ENCODE results near the gene ZNFX1.

The ZNFX1 gene

GRCh38 chr20:49279677-49280462 is 2.0 kb upstream of the ZNFX1 start:
- Mint-ChIP-seq H3K27ac (peak overlapping the region; percentile 93), H3K36me3 (ENCODE audit: low read depth) (peaks cover 91% of the 10 kb centered on the region), H3K9me3 (peaks cover 50% of the 10 kb centered on the region), H3K4me1 (ENCODE audit: low read depth) (peaks cover 64% of the 10 kb centered on the region), H3K27me3 (no peaks in the 10 kb centered on the region), H3K4me3 (peak overlapping the region; percentile 96)
- intact Hi-C loops (cut with micrococcal nuclease) = loop anchor here (5.0 kb wide), 2 partner anchors 42 to 48 kb away; no protein-coding TSS in a partner anchor

- Mint-ChIP-seq H3K36me3 (ENCODE audit: low read depth) (peaks cover 90% of the 10 kb centered on the region), H3K9me3 (peaks cover 43% of the 10 kb centered on the region), H3K4me1 (ENCODE audit: low read depth) (peaks cover 60% of the 10 kb centered on the region), H3K27me3 (no peaks in the 10 kb centered on the region), H3K27ac (peak overlapping the region; percentile 93), H3K4me3 (peak overlapping the region; percentile 96)
- intact Hi-C loops (cut with micrococcal nuclease) = loop anchor here (5.0 kb wide), 2 partner anchors 43 to 47 kb away; no protein-coding TSS in a partner anchor
Measured at GRCh38 chr20:49278818-49279676, 1.2 kb upstream of the ZNFX1 start.

GRCh38 chr20:49277786-49278035 is 146 bp downstream of the ZNFX1 start:
- Mint-ChIP-seq H3K27me3 (no peaks in the 10 kb centered on the region), H3K27ac (peak overlapping the region; percentile 93), H3K4me1 (ENCODE audit: low read depth) (peaks cover 46% of the 10 kb centered on the region), H3K9me3 (peaks cover 30% of the 10 kb centered on the region), H3K36me3 (ENCODE audit: low read depth) (peaks cover 90% of the 10 kb centered on the region), H3K4me3 (peak overlapping the region; percentile 96)
- intact Hi-C loops (cut with micrococcal nuclease) = loop anchor here (5.0 kb wide), 2 partner anchors 45 kb away; no protein-coding TSS in a partner anchor

GRCh38 chr20:49276961-49277785 is 684 bp downstream of the ZNFX1 start:
- peak overlapping the region; percentile 96 for H3K4me3 Mint-ChIP-seq
- H3K36me3 Mint-ChIP-seq (ENCODE audit: low read depth) = peaks cover 90% of the 10 kb centered on the region
- peak overlapping the region; percentile 93 for H3K27ac Mint-ChIP-seq
- peaks cover 25% of the 10 kb centered on the region for H3K9me3 Mint-ChIP-seq
- peaks cover 41% of the 10 kb centered on the region for H3K4me1 Mint-ChIP-seq (ENCODE audit: low read depth)
- no peaks in the 10 kb centered on the region for H3K27me3 Mint-ChIP-seq
- intact Hi-C loops (cut with micrococcal nuclease) = loop anchor here (5.0 kb wide), 2 partner anchors 45 kb away; no protein-coding TSS in a partner anchor

- Mint-ChIP-seq H3K4me1 (ENCODE audit: low read depth) (peaks cover 38% of the 10 kb centered on the region), H3K27ac (peak overlapping the region; percentile 93), H3K27me3 (no peaks in the 10 kb centered on the region), H3K4me3 (peak overlapping the region; percentile 96), H3K9me3 (peaks cover 16% of the 10 kb centered on the region), H3K36me3 (ENCODE audit: low read depth) (peaks cover 90% of the 10 kb centered on the region)
- intact Hi-C loops (cut with micrococcal nuclease) = loop anchor here (5.0 kb wide), 2 partner anchors 44 to 46 kb away; no protein-coding TSS in a partner anchor
Measured at GRCh38 chr20:49276161-49276960, 1.5 kb downstream of the ZNFX1 start.

GRCh38 chr20:49275636-49276035 is 2.2 kb downstream of the ZNFX1 start:
- no peak overlapping the region for H3K27ac Mint-ChIP-seq
- H3K4me1 Mint-ChIP-seq (ENCODE audit: low read depth) = peaks cover 41% of the 10 kb centered on the region
- H3K9me3 Mint-ChIP-seq = peaks cover 9% of the 10 kb centered on the region
- intact Hi-C loops (cut with micrococcal nuclease) = loop anchor here (5.0 kb wide), 2 partner anchors 43 to 47 kb away; no protein-coding TSS in a partner anchor
- no peaks in the 10 kb centered on the region for H3K27me3 Mint-ChIP-seq
- H3K36me3 Mint-ChIP-seq (ENCODE audit: low read depth) = peaks cover 90% of the 10 kb centered on the region
- no peak overlapping the region for H3K4me3 Mint-ChIP-seq

GRCh38 chr20:49275216-49275615 is 2.6 kb downstream of the ZNFX1 start:
- H3K27me3 Mint-ChIP-seq = no peaks in the 10 kb centered on the region
- H3K4me3 Mint-ChIP-seq = no peak overlapping the region
- H3K4me1 Mint-ChIP-seq (ENCODE audit: low read depth) = peaks cover 44% of the 10 kb centered on the region
- no peak overlapping the region for H3K27ac Mint-ChIP-seq
- peaks cover 90% of the 10 kb centered on the region for H3K36me3 Mint-ChIP-seq (ENCODE audit: low read depth)
- intact Hi-C loops (cut with micrococcal nuclease) = loop anchor here (5.0 kb wide), 2 partner anchors 43 to 47 kb away; no protein-coding TSS in a partner anchor
- peaks cover 5% of the 10 kb centered on the region for H3K9me3 Mint-ChIP-seq

GRCh38 chr20:49273696-49274277 is 4.1 kb downstream of the ZNFX1 start:
- peaks cover 90% of the 10 kb centered on the region for H3K36me3 Mint-ChIP-seq (ENCODE audit: low read depth)
- peaks cover 53% of the 10 kb centered on the region for H3K4me1 Mint-ChIP-seq (ENCODE audit: low read depth)
- intact Hi-C loops (cut with micrococcal nuclease) = no loop called here
- H3K9me3 Mint-ChIP-seq = no peaks in the 10 kb centered on the region
- no peak overlapping the region for H3K27ac Mint-ChIP-seq
- H3K4me3 Mint-ChIP-seq = no peak overlapping the region
- no peaks in the 10 kb centered on the region for H3K27me3 Mint-ChIP-seq

GRCh38 chr20:49272654-49273053 is 5.2 kb downstream of the ZNFX1 start:
- Mint-ChIP-seq H3K27ac (no peak overlapping the region), H3K4me1 (ENCODE audit: low read depth) (peaks cover 65% of the 10 kb centered on the region), H3K4me3 (no peak overlapping the region), H3K27me3 (no peaks in the 10 kb centered on the region), H3K9me3 (no peaks in the 10 kb centered on the region), H3K36me3 (ENCODE audit: low read depth) (peaks cover 90% of the 10 kb centered on the region)
- intact Hi-C loops (cut with micrococcal nuclease) = no loop called here

GRCh38 chr20:49270736-49271135 is 7.1 kb downstream of the ZNFX1 start:
- Mint-ChIP-seq H3K36me3 (ENCODE audit: low read depth) (peaks cover 90% of the 10 kb centered on the region), H3K27me3 (no peaks in the 10 kb centered on the region), H3K4me3 (no peak overlapping the region), H3K9me3 (no peaks in the 10 kb centered on the region), H3K27ac (no peak overlapping the region), H3K4me1 (ENCODE audit: low read depth) (peaks cover 60% of the 10 kb centered on the region)
- intact Hi-C loops (cut with micrococcal nuclease) = no loop called here

- H3K27ac Mint-ChIP-seq = no peak overlapping the region
- intact Hi-C loops (cut with micrococcal nuclease) = no loop called here
- no peaks in the 10 kb centered on the region for H3K27me3 Mint-ChIP-seq
- no peak overlapping the region for H3K4me3 Mint-ChIP-seq
- H3K36me3 Mint-ChIP-seq (ENCODE audit: low read depth) = peaks cover 90% of the 10 kb centered on the region
- H3K9me3 Mint-ChIP-seq = no peaks in the 10 kb centered on the region
- peaks cover 57% of the 10 kb centered on the region for H3K4me1 Mint-ChIP-seq (ENCODE audit: low read depth)
Measured at GRCh38 chr20:49270177-49270576, 7.7 kb downstream of the ZNFX1 start.

GRCh38 chr20:49268600-49269365 is 9.1 kb downstream of the ZNFX1 start:
- peaks cover 56% of the 10 kb centered on the region for H3K4me1 Mint-ChIP-seq (ENCODE audit: low read depth)
- intact Hi-C loops (cut with micrococcal nuclease) = no loop called here
- no peaks in the 10 kb centered on the region for H3K27me3 Mint-ChIP-seq
- H3K4me3 Mint-ChIP-seq = peak overlapping the region; percentile 37
- peaks cover 92% of the 10 kb centered on the region for H3K36me3 Mint-ChIP-seq (ENCODE audit: low read depth)
- no peak overlapping the region for H3K27ac Mint-ChIP-seq
- no peaks in the 10 kb centered on the region for H3K9me3 Mint-ChIP-seq
